Measurements from ENCODE around the gene FARS2. TPM values are rescaled to one million over a fixed set of nuclear protein-coding genes. Genes with fewer than 3 reads are reported as not detected.
A peak's percentile ranks its signal among the peaks of the same experiment; 100 is the strongest.

The FARS2 gene
- polyA plus RNA-seq, 3 donors: 12.2 to 21.6 (median 17.7) TPM

DNA sequence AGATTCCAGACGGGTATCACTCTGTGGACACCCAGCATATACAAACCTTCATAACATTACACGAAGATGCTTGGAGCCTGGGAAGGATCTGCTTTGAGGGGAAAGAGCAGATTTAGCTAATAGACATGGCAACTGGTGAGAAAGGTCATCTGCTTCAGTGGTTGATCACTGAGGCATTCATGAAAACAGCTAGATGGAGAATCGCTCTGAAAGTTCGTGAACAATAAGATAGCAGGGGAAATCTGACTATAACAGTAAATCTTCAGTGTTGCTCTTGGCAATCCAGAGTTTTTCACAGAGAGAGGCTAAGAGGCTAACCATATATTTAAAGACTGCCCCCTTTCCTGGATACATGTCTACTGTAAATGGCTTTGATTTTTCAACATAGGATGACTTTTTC, 245.3 kb downstream of the FARS2 start:
- Histone ChIP-seq H3K36me3 (replicated peaks in 1 of 2; ENCODE audit: control insufficient read depth in 1 of 2, insufficient read depth in 2 of 2, low read length in 2 of 2) (no peaks in the 10 kb centered on the region), H3K9ac (ENCODE audit: insufficient read depth, low read length, poor library complexity, severe bottlenecking) (no peak overlapping the region), H3K9me3 (replicated peaks in 1 of 2; ENCODE audit: control insufficient read depth in 1 of 2, insufficient read depth in 1 of 2, low read length in 2 of 2) (no peaks in the 10 kb centered on the region), H2AFZ (ENCODE audit: insufficient read depth, low read depth, low read length, poor library complexity, severe bottlenecking) (no peak overlapping the region), H4K20me1 (ENCODE audit: insufficient read depth, low read length) (no peaks in the 10 kb centered on the region), H3K79me2 (ENCODE audit: insufficient read depth, low read length) (no peaks in the 10 kb centered on the region), H3K4me2 (replicated peaks; ENCODE audit: extremely low read depth, low read length, poor library complexity, severe bottlenecking) (no peak overlapping the region), H3K27me3 (ENCODE audit: control insufficient read depth in 2 of 2, insufficient read depth in 2 of 2, low read length in 2 of 2) (no peaks in the 10 kb centered on the region), H3K4me3 (replicated peaks in 1 of 3; ENCODE audit: low read depth in 2 of 3, low read length in 3 of 3) (no peak overlapping the region), H3K4me1 (ENCODE audit: control insufficient read depth in 1 of 2, insufficient read depth in 2 of 2, low read length in 2 of 2) (no peaks in the 10 kb centered on the region), H3K27ac (ENCODE audit: low read depth in 1 of 2, low read length in 2 of 2) (no peak overlapping the region)
- Mint-ChIP-seq H3K4me3 (no peak overlapping the region), H3K9me3 (peaks cover 0 to 1% (median 0%) of the 10 kb centered on the region in 7 donors), H3K27ac (no peak overlapping the region), H3K4me1 (peaks cover 6% of the 10 kb centered on the region), H3K27me3 (ENCODE audit: low read depth in 3 of 3) (peaks cover 0 to 3% (median 1%) of the 10 kb centered on the region in 3 donors), H3K36me3 (peaks cover 0 to 3% of the 10 kb centered on the region in 2 donors)
- TF ChIP-seq, protein P1, sequence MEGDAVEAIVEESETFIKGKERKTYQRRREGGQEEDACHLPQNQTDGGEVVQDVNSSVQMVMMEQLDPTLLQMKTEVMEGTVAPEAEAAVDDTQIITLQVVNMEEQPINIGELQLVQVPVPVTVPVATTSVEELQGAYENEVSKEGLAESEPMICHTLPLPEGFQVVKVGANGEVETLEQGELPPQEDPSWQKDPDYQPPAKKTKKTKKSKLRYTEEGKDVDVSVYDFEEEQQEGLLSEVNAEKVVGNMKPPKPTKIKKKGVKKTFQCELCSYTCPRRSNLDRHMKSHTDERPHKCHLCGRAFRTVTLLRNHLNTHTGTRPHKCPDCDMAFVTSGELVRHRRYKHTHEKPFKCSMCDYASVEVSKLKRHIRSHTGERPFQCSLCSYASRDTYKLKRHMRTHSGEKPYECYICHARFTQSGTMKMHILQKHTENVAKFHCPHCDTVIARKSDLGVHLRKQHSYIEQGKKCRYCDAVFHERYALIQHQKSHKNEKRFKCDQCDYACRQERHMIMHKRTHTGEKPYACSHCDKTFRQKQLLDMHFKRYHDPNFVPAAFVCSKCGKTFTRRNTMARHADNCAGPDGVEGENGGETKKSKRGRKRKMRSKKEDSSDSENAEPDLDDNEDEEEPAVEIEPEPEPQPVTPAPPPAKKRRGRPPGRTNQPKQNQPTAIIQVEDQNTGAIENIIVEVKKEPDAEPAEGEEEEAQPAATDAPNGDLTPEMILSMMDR (IDR thresholded peaks at IDR 0.05): no peak
- no peak for DNase-seq
- WGBS (ENCODE audit: insufficient coverage): 100% methylated on average over 1 of the region's 4 CpGs
- intact Hi-C loops (cut with micrococcal nuclease): no loop called here

DNA sequence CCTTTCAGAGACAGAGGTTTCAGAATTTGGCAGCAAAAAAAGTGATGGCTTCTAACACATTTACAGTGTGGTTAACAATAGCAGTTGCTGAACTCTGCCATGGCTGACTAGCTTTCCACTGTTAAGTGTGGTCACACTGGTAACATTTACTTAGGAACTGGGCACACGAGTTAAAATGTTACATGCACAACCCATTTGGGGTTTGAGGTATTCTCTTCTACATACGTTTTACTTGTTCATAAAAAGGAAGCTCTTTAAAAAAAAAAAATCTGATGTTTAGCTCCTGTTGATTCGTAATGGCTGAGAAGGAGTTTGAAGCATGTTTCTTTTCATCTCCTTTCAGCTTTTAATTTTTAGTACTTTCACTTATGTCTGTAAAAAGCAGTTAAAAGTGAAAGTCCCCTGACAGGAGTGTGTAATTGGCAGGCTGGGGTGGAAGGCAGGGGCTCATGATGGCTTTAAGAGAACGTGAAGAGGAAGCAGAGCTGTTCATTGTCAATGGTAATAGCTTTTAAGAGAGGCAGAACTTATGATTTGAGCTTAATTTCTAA, 245.9 kb downstream of the FARS2 start:
- Histone ChIP-seq H3K36me3 (replicated peaks in 1 of 2; ENCODE audit: control insufficient read depth in 1 of 2, insufficient read depth in 2 of 2, low read length in 2 of 2) (no peaks in the 10 kb centered on the region), H3K9me3 (replicated peaks in 1 of 2; ENCODE audit: control insufficient read depth in 1 of 2, insufficient read depth in 1 of 2, low read length in 2 of 2) (no peaks in the 10 kb centered on the region), H3K4me1 (ENCODE audit: control insufficient read depth in 1 of 2, insufficient read depth in 2 of 2, low read length in 2 of 2) (no peaks in the 10 kb centered on the region), H3K4me2 (replicated peaks; ENCODE audit: extremely low read depth, low read length, poor library complexity, severe bottlenecking) (no peak overlapping the region), H2AFZ (ENCODE audit: insufficient read depth, low read depth, low read length, poor library complexity, severe bottlenecking) (no peak overlapping the region), H3K79me2 (ENCODE audit: insufficient read depth, low read length) (no peaks in the 10 kb centered on the region), H3K27ac (ENCODE audit: low read depth in 1 of 2, low read length in 2 of 2) (no peak overlapping the region), H3K4me3 (replicated peaks in 1 of 3; ENCODE audit: low read depth in 2 of 3, low read length in 3 of 3) (no peak overlapping the region), H3K27me3 (ENCODE audit: control insufficient read depth in 2 of 2, insufficient read depth in 2 of 2, low read length in 2 of 2) (no peaks in the 10 kb centered on the region), H4K20me1 (ENCODE audit: insufficient read depth, low read length) (no peaks in the 10 kb centered on the region), H3K9ac (ENCODE audit: insufficient read depth, low read length, poor library complexity, severe bottlenecking) (no peak overlapping the region)
- peaks cover 0 to 1% (median 0%) of the 10 kb centered on the region in 7 donors for H3K9me3 Mint-ChIP-seq
- 33% methylated on average over 1 of the region's 4 CpGs for WGBS (ENCODE audit: insufficient coverage)
- H3K27me3 Mint-ChIP-seq (ENCODE audit: low read depth in 3 of 3): peaks cover 0 to 3% (median 1%) of the 10 kb centered on the region in 3 donors
- H3K36me3 Mint-ChIP-seq: no peaks in the 10 kb centered on the region
- intact Hi-C loops (cut with micrococcal nuclease): no loop called here
- no peak overlapping the region for H3K4me3 Mint-ChIP-seq
- H3K27ac Mint-ChIP-seq: peak overlapping the region in 1 of 7 donors; percentile 63
- DNase-seq: no peak
- H3K4me1 Mint-ChIP-seq: peaks cover 6% of the 10 kb centered on the region
- TF ChIP-seq, protein P1 (IDR thresholded peaks at IDR 0.05): no peak

Data from CD14-positive monocyte (primary cell).